Ishikawa (cell line): ENCODE results near the gene R3HDM2.

Experiments
- EGR1 ChIP-seq: IDR thresholded peaks from 2 replicates; pipeline ENCODE4 v1.6.1; 2012
- REST ChIP-seq: IDR thresholded peaks from 2 replicates; pipeline ENCODE4 v1.6.1; 2012; ENCODE audit warnings: low read depth, mild to moderate bottlenecking
- TAF1 ChIP-seq: IDR thresholded peaks from 2 replicates; pipeline ENCODE4 v1.6.1; 2012; ENCODE audit warnings: low read depth, mild to moderate bottlenecking
- TCF12 ChIP-seq: IDR thresholded peaks from 2 replicates; pipeline ENCODE4 v1.6.1; 2012; ENCODE audit warnings: low read depth

- TF ChIP-seq TAF1 = no peak
- no peak for TF ChIP-seq TCF12
- TF ChIP-seq REST = no peak
- TF ChIP-seq EGR1 = no peak
These were observed 62.3 kb downstream of the R3HDM2 start for GRCh38 chr12:57368349-57369095.
